ENCODE data around the gene SV2B.

SV2B gene

GRCh38 chr15:91279486-91279885 is 179.4 kb downstream of the SV2B start:
- Histone ChIP-seq H3K9me3 (ENCODE audit: insufficient read depth, low read length) (peaks cover 3% of the 10 kb centered on the region; the same call in 1 of the 2 replicates), H3K4me2 (ENCODE audit: low read depth, low read length, poor library complexity, severe bottlenecking) (no peak overlapping the region), H3K27me3 (ENCODE audit: low read length) (no peaks in the 10 kb centered on the region; the same call in 1 of the 2 replicates), H2AFZ (ENCODE audit: low read depth, low read length, severe bottlenecking) (no peak overlapping the region), H3F3A (ENCODE audit: insufficient read depth) (no peaks in the 10 kb centered on the region), H4K20me1 (ENCODE audit: low read depth, low read length) (no peaks in the 10 kb centered on the region), H3K36me3 (ENCODE audit: low read length) (no peaks in the 10 kb centered on the region), H3K79me2 (ENCODE audit: insufficient read depth, low read length) (no peaks in the 10 kb centered on the region), H3K4me3 (ENCODE audit: insufficient read depth, low read length, poor library complexity, severe bottlenecking) (no peak overlapping the region), H3K9me2 (replicated peaks; ENCODE audit: insufficient read depth, low read length) (no peaks in the 10 kb centered on the region), H3K27ac (ENCODE audit: low read depth, low read length) (no peak overlapping the region), H3K9ac (ENCODE audit: low read length) (no peak overlapping the region)
- TF ChIP-seq EZH2phosphoT487 (conservative IDR thresholded peaks at IDR 0.05; ENCODE audit: low read length) (no peak), CTCF (IDR thresholded peaks at IDR 0.05; ENCODE audit: insufficient read depth, low read length, poor library complexity, severe bottlenecking) (no peak)

- TF ChIP-seq CTCF (IDR thresholded peaks at IDR 0.05; ENCODE audit: insufficient read depth, low read length, poor library complexity, severe bottlenecking) (no peak), EZH2phosphoT487 (conservative IDR thresholded peaks at IDR 0.05; ENCODE audit: low read length) (no peak)
- no peaks in the 10 kb centered on the region; the same call in 1 of the 2 replicates for H3K27me3 ChIP-seq (ENCODE audit: low read length)
Measured at GRCh38 chr15:91281947-91282346, 181.9 kb downstream of the SV2B start.

GRCh38 chr15:91282486-91282885 is 182.4 kb downstream of the SV2B start:
- Histone ChIP-seq H3K9ac (ENCODE audit: low read length) (no peak overlapping the region), H3K9me2 (replicated peaks; ENCODE audit: insufficient read depth, low read length) (no peaks in the 10 kb centered on the region), H3K36me3 (ENCODE audit: low read length) (no peaks in the 10 kb centered on the region), H2AFZ (ENCODE audit: low read depth, low read length, severe bottlenecking) (no peak overlapping the region), H3K4me2 (ENCODE audit: low read depth, low read length, poor library complexity, severe bottlenecking) (no peak overlapping the region), H3K79me2 (ENCODE audit: insufficient read depth, low read length) (no peaks in the 10 kb centered on the region), H3F3A (ENCODE audit: insufficient read depth) (no peaks in the 10 kb centered on the region), H3K27ac (ENCODE audit: low read depth, low read length) (no peak overlapping the region), H3K9me3 (ENCODE audit: insufficient read depth, low read length) (peaks cover under 1% of the 10 kb centered on the region; the same call in 1 of the 2 replicates), H3K4me3 (ENCODE audit: insufficient read depth, low read length, poor library complexity, severe bottlenecking) (no peak overlapping the region), H3K27me3 (ENCODE audit: low read length) (no peaks in the 10 kb centered on the region), H4K20me1 (ENCODE audit: low read depth, low read length) (no peaks in the 10 kb centered on the region)
- TF ChIP-seq EZH2phosphoT487 (conservative IDR thresholded peaks at IDR 0.05; ENCODE audit: low read length) = no peak
- no peak for TF ChIP-seq CTCF (IDR thresholded peaks at IDR 0.05; ENCODE audit: insufficient read depth, low read length, poor library complexity, severe bottlenecking)

More at GRCh38 chr15:91281947-91282346, 181.9 kb downstream of the SV2B start:
- H3K27ac ChIP-seq (ENCODE audit: low read depth, low read length) = no peak overlapping the region
- no peak overlapping the region for H3K9ac ChIP-seq (ENCODE audit: low read length)
- H3K79me2 ChIP-seq (ENCODE audit: insufficient read depth, low read length) = no peaks in the 10 kb centered on the region
- no peaks in the 10 kb centered on the region for H4K20me1 ChIP-seq (ENCODE audit: low read depth, low read length)
- peaks cover 3% of the 10 kb centered on the region; the same call in 1 of the 2 replicates for H3K9me3 ChIP-seq (ENCODE audit: insufficient read depth, low read length)
- H3K4me2 ChIP-seq (ENCODE audit: low read depth, low read length, poor library complexity, severe bottlenecking) = no peak overlapping the region
- no peak overlapping the region for H3K4me3 ChIP-seq (ENCODE audit: insufficient read depth, low read length, poor library complexity, severe bottlenecking)
- no peaks in the 10 kb centered on the region for H3K36me3 ChIP-seq (ENCODE audit: low read length)
- no peak overlapping the region for H2AFZ ChIP-seq (ENCODE audit: low read depth, low read length, severe bottlenecking)
- H3K9me2 ChIP-seq (replicated peaks; ENCODE audit: insufficient read depth, low read length) = no peaks in the 10 kb centered on the region
- no peaks in the 10 kb centered on the region for H3F3A ChIP-seq (ENCODE audit: insufficient read depth)

Measured in SU-DHL-6 (cell line).